ENCODE measurements around the gene ARFIP2. TPM values are rescaled to one million over a fixed set of nuclear protein-coding genes. Genes with fewer than 3 reads are reported as not detected.

ARFIP2 gene
- total RNA-seq, 1 donor from 2014 or later = 60.3 TPM

GRCh38 chr11:6483015-6483414 lies 1.9 kb upstream of the ARFIP2 start:
- no peak for DNase-seq (ENCODE audit: extremely low read depth, low read depth, low spot score)

- DNase-seq (ENCODE audit: extremely low read depth, low read depth, low spot score) = no peak
Measured at GRCh38 chr11:6482441-6482840, 1.3 kb upstream of the ARFIP2 start.

- no peak for DNase-seq (ENCODE audit: extremely low read depth, low read depth, low spot score)
Measured at GRCh38 chr11:6481924-6482275, 769 bp upstream of the ARFIP2 start.

- no peak for DNase-seq (ENCODE audit: extremely low read depth, low read depth, low spot score)
Measured at GRCh38 chr11:6480299-6480914, 724 bp downstream of the ARFIP2 start.

GRCh38 chr11:6476571-6476970 lies 4.6 kb downstream of the ARFIP2 start:
- no peak for DNase-seq (ENCODE audit: extremely low read depth, low read depth, low spot score)

- no peak for DNase-seq (ENCODE audit: extremely low read depth, low read depth, low spot score)
Measured at GRCh38 chr11:6475936-6476335, 5.2 kb downstream of the ARFIP2 start.

- no peak for DNase-seq (ENCODE audit: extremely low read depth, low read depth, low spot score)
Measured at GRCh38 chr11:6474806-6475500, 6.2 kb downstream of the ARFIP2 start.

- no peak for DNase-seq (ENCODE audit: extremely low read depth, low read depth, low spot score)
Measured at GRCh38 chr11:6474413-6474792, 6.7 kb downstream of the ARFIP2 start.

GRCh38 chr11:6473451-6474412 lies 7.4 kb downstream of the ARFIP2 start, which contains the start of gene TRIM3:
TRIM3 (minus strand) TSS chr11:6473941; CDS start chr11:6465695, 8,246 bp downstream.
- no peak for DNase-seq (ENCODE audit: extremely low read depth, low read depth, low spot score)

- DNase-seq (ENCODE audit: extremely low read depth, low read depth, low spot score) = no peak
Measured at GRCh38 chr11:6472934-6473333, 8.2 kb downstream of the ARFIP2 start.

GRCh38 chr11:6469599-6469998 lies 11.5 kb downstream of the ARFIP2 start:
- no peak for DNase-seq (ENCODE audit: extremely low read depth, low read depth, low spot score)

GRCh38 chr11:6468712-6469495 lies 12.2 kb downstream of the ARFIP2 start:
- DNase-seq (ENCODE audit: extremely low read depth, low read depth, low spot score) = no peak

GRCh38 chr11:6459099-6459450 lies 22.1 kb downstream of the ARFIP2 start:
- no peak for DNase-seq (ENCODE audit: extremely low read depth, low read depth, low spot score)

GRCh38 chr11:6458352-6459098 lies 22.6 kb downstream of the ARFIP2 start:
- no peak for DNase-seq (ENCODE audit: extremely low read depth, low read depth, low spot score)

GRCh38 chr11:6457581-6458320 lies 23.4 kb downstream of the ARFIP2 start:
- DNase-seq (ENCODE audit: extremely low read depth, low read depth, low spot score) = no peak

- no peak for DNase-seq (ENCODE audit: extremely low read depth, low read depth, low spot score)
Measured at GRCh38 chr11:6456361-6457073, 24.6 kb downstream of the ARFIP2 start.

- DNase-seq (ENCODE audit: extremely low read depth, low read depth, low spot score) = no peak
Measured at GRCh38 chr11:6455070-6455469, 26.1 kb downstream of the ARFIP2 start.

- no peak for DNase-seq (ENCODE audit: extremely low read depth, low read depth, low spot score)
Measured at GRCh38 chr11:6453152-6453551, 28.0 kb downstream of the ARFIP2 start.

- no peak for DNase-seq (ENCODE audit: extremely low read depth, low read depth, low spot score)
Measured at GRCh38 chr11:6452219-6452618, 28.9 kb downstream of the ARFIP2 start.

Measured in glomerular endothelial cell (primary cell).